H9 (cell line): ENCODE results near the gene ITGBL1. TPM values are rescaled to one million over a fixed set of nuclear protein-coding genes. Genes with fewer than 3 reads are reported as not detected.

ENCODE experiments used
- DNase-seq: peaks from one replicate; pipeline ENCODE4 v3.0.0-alpha.2; 2017
- H2AFZ ChIP-seq: one replicate; pipeline ENCODE4 v1.6.1; 2013; ENCODE audit warnings: mild to moderate bottlenecking, low read length, control low read depth, moderate library complexity
- H2AK5ac ChIP-seq: 2 replicates; pipeline ENCODE4 v1.6.1; 2013; ENCODE audit warnings: low read length, control low read depth, mixed read lengths; ENCODE audit not compliant: insufficient read length
- H2BK120ac ChIP-seq: one replicate; pipeline ENCODE4 v1.6.1; 2013; ENCODE audit warnings: low read depth, mild to moderate bottlenecking, low read length, control low read depth, inconsistent platforms; ENCODE audit not compliant: poor library complexity, severe bottlenecking
- H2BK12ac ChIP-seq: 2 replicates; pipeline ENCODE4 v1.6.1; 2013; ENCODE audit warnings: low read length, control low read depth, mixed read lengths, low read depth; ENCODE audit not compliant: insufficient read length
- H2BK15ac ChIP-seq: 2 replicates; pipeline ENCODE4 v1.6.1; 2013; ENCODE audit warnings: low read depth, low read length, control low read depth
- H2BK20ac ChIP-seq: one replicate; pipeline ENCODE4 v1.6.1; 2013; ENCODE audit warnings: low read depth, mild to moderate bottlenecking, low read length, control low read depth, inconsistent platforms; ENCODE audit not compliant: poor library complexity, severe bottlenecking
- H2BK5ac ChIP-seq: 2 replicates; pipeline ENCODE4 v1.6.1; 2013; ENCODE audit warnings: low read length, control low read depth, mixed read lengths; ENCODE audit not compliant: insufficient read length
- H3K14ac ChIP-seq: 2 replicates; pipeline ENCODE4 v1.6.1; 2013; ENCODE audit warnings: low read length, control low read depth; ENCODE audit not compliant: insufficient read depth
- H3K18ac ChIP-seq: 2 replicates; pipeline ENCODE4 v1.6.1; 2013; ENCODE audit warnings: low read depth, mild to moderate bottlenecking, mixed read lengths, low read length, control low read depth; ENCODE audit not compliant: insufficient read length
- H3K23ac ChIP-seq: 2 replicates; pipeline ENCODE4 v1.6.1; 2013; ENCODE audit warnings: low read length, control low read depth, mixed read lengths, low read depth; ENCODE audit not compliant: insufficient read length
- H3K23me2 ChIP-seq: 2 replicates; pipeline ENCODE4 v1.6.1; 2013; ENCODE audit warnings: low read depth, mild to moderate bottlenecking, mixed read lengths, low read length, control low read depth; ENCODE audit not compliant: insufficient read length, poor library complexity, severe bottlenecking
- H3K27ac ChIP-seq: 2 replicates; pipeline ENCODE4 v1.5.1; 2013; ENCODE audit warnings: low read length, control low read depth, mixed read lengths, low read depth; ENCODE audit not compliant: insufficient read length
- H3K27me3 ChIP-seq: 2 replicates; pipeline ENCODE4 v1.6.1; 2013; ENCODE audit warnings: low read length, control low read depth, inconsistent platforms; ENCODE audit not compliant: insufficient read depth
- H3K4ac ChIP-seq: 2 replicates; pipeline ENCODE4 v1.6.1; 2013; ENCODE audit warnings: low read depth, mild to moderate bottlenecking, control low read depth, inconsistent platforms, low read length, moderate library complexity
- H3K4me1 ChIP-seq: 2 replicates; pipeline ENCODE4 v1.6.1; 2013; ENCODE audit warnings: low read length, control low read depth, inconsistent platforms; ENCODE audit not compliant: insufficient read depth
- H3K4me2 ChIP-seq: 2 replicates; pipeline ENCODE4 v1.6.1; 2013; ENCODE audit warnings: low read length, control low read depth, mixed read lengths; ENCODE audit not compliant: insufficient read length, insufficient read depth
- H3K56ac ChIP-seq: 2 replicates; pipeline ENCODE4 v1.6.1; 2013; ENCODE audit warnings: low read depth, mild to moderate bottlenecking, mixed read lengths, low read length, control low read depth; ENCODE audit not compliant: insufficient read length
- H3K79me1 ChIP-seq: 2 replicates; pipeline ENCODE4 v1.6.1; 2013; ENCODE audit warnings: low read depth, mild to moderate bottlenecking, moderate library complexity, low read length, control low read depth, inconsistent platforms; ENCODE audit not compliant: insufficient read depth, poor library complexity, severe bottlenecking
- H3K79me2 ChIP-seq: 2 replicates; pipeline ENCODE4 v1.6.1; 2013; ENCODE audit warnings: low read length, control low read depth, inconsistent platforms; ENCODE audit not compliant: insufficient read depth
- H3K9ac ChIP-seq: 2 replicates; pipeline ENCODE4 v1.6.1; 2013; ENCODE audit warnings: low read length, control low read depth, mixed read lengths; ENCODE audit not compliant: insufficient read length; ENCODE audit errors: extremely low read depth
- H3K9me3 ChIP-seq: one replicate; pipeline ENCODE4 v1.6.1; 2013; ENCODE audit warnings: low read depth, low read length, inconsistent platforms; ENCODE audit not compliant: control insufficient read depth
- H3T11ph ChIP-seq: one replicate; pipeline ENCODE4 v1.6.1; 2013; ENCODE audit warnings: mild to moderate bottlenecking, low read length, control low read depth, inconsistent platforms
- H4K20me1 ChIP-seq: one replicate; pipeline ENCODE4 v1.6.1; 2013; ENCODE audit not compliant: control insufficient read depth, insufficient read length, insufficient read depth
- H4K5ac ChIP-seq: 2 replicates; pipeline ENCODE4 v1.6.1; 2013; ENCODE audit warnings: low read depth, mild to moderate bottlenecking, mixed read lengths, low read length, control low read depth; ENCODE audit not compliant: insufficient read length
- H4K8ac ChIP-seq: replicated peaks from 2 replicates; pipeline ENCODE4 v1.6.1; 2013; ENCODE audit warnings: low read length, control low read depth, mixed read lengths, low read depth; ENCODE audit not compliant: insufficient read length
- H4K91ac ChIP-seq: 2 replicates; pipeline ENCODE4 v1.6.1; 2013; ENCODE audit warnings: low read depth, mild to moderate bottlenecking, moderate library complexity, mixed read lengths, low read length, control low read depth; ENCODE audit not compliant: insufficient read length
- H3K27ac Mint-ChIP-seq, 3 experiments: 2 replicates in 2 of 3; 3 replicates in 1 of 3; pipeline ENCODE4 v1.8.0; 2020 to 2021; ENCODE audit warnings: mixed read lengths in 3 of 3, mild to moderate bottlenecking in 1 of 3, moderate library complexity in 1 of 3
- H3K27me3 Mint-ChIP-seq: 2 replicates; pipeline ENCODE4 v1.8.0; 2021; ENCODE audit warnings: low read depth, mild to moderate bottlenecking, moderate library complexity, mixed read lengths
- H3K36me3 Mint-ChIP-seq, 3 experiments: 2 replicates in 2 of 3; 3 replicates in 1 of 3; pipeline ENCODE4 v1.8.0; 2020 to 2021; ENCODE audit warnings: low read depth in 3 of 3, mixed read lengths in 3 of 3; ENCODE audit not compliant: insufficient read depth in 1 of 3
- H3K4me1 Mint-ChIP-seq, 2 experiments: 2 replicates each; pipeline ENCODE4 v1.8.0; 2020; ENCODE audit warnings: mixed read lengths in 2 of 2
- H3K4me3 Mint-ChIP-seq, 2 experiments: 2 replicates in 1 of 2; 3 replicates in 1 of 2; pipeline ENCODE4 v1.8.0; 2020 to 2021; ENCODE audit warnings: mild to moderate bottlenecking in 2 of 2, mixed read lengths in 2 of 2, moderate library complexity in 1 of 2
- H3K9me3 Mint-ChIP-seq, 2 experiments: 2 replicates in 1 of 2; 3 replicates in 1 of 2; pipeline ENCODE4 v1.8.0; 2020; ENCODE audit warnings: mild to moderate bottlenecking in 2 of 2, mixed read lengths in 2 of 2, moderate library complexity in 1 of 2
- WGBS: extraction: QIAGEN DNeasy Blood & Tissue Kit; methylation state at CpG from one replicate; pipeline ENCODE4 v1.1.7; 2013; ENCODE audit warnings: missing lambda C conversion rate, low lambda C conversion rate, mixed read lengths; ENCODE audit not compliant: insufficient read length; ENCODE audit errors: extremely low coverage; 5-methylcytosine and 5-hydroxymethylcytosine counted together
- total RNA-seq: library from RNA; stranded (reverse); gene quantifications from 2 replicates; pipeline ENCODE4 v1.2.1, GENCODE V29; 2021
- TF ChIP-seq, protein P1 (sequence below): fragments of 200-600 bp; sonication (generic); conservative IDR thresholded peaks from 3 replicates; pipeline ENCODE4 v1.8.0; 2021; ENCODE audit warnings: antibody characterized with exemption, mild to moderate bottlenecking

ITGBL1 gene
- total RNA-seq, 1 experiment from 2014 or later = not detected

DNA sequence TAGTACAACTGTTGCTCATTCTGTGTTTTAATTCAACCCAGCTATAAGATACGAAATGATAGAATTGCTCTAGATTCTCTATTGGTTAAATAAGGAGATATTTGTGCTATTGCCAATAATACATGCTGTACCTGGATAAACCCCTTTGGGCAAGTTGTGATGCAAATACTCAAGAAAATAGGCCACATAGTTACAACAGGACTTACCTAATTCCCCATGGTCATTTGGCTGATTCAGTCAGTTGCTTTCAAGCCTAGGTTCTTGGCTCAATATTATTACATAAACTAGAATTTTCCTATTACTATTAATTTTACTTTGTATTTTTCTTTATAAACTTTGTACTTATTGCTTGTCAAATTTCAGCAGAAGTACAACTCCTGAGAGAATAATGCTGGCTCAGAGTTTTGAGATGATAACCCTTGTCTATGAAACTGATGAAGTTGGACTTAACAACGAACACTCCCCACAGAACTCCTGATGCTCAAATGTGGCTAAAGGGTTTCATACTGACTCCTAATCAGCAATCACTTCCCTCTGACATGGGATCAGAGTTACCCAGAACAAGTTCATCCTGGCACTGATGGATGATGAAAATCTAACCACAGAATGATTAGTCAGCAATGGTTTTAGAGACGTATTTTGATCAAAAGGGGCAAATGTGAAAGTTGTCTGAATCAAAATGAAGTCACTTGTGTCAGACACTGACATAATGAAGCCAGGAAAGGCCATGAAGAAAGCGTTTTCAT lies 221.1 kb downstream of the ITGBL1 start:
- Histone ChIP-seq H4K8ac (no peak overlapping the region), H3K23ac (no peak overlapping the region), H3K79me2 (no peaks in the 10 kb centered on the region), H3K79me1 (no peaks in the 10 kb centered on the region), H2BK120ac (no peak overlapping the region), H3K9me3 (no peaks in the 10 kb centered on the region), H3T11ph (no peak overlapping the region), H2BK20ac (no peak overlapping the region), H3K4me2 (no peak overlapping the region), H3K4ac (no peak overlapping the region), H3K56ac (no peak overlapping the region), H3K27me3 (no peaks in the 10 kb centered on the region), H4K5ac (no peak overlapping the region), H3K14ac (no peak overlapping the region), H2AK5ac (no peak overlapping the region), H3K27ac (no peak overlapping the region), H2BK15ac (no peak overlapping the region), H3K4me1 (no peaks in the 10 kb centered on the region), H2BK5ac (no peak overlapping the region), H2AFZ (no peak overlapping the region), H3K18ac (no peak overlapping the region), H2BK12ac (no peak overlapping the region), H3K9ac (no peak overlapping the region), H3K23me2 (no peaks in the 10 kb centered on the region), H4K91ac (no peak overlapping the region), H4K20me1 (no peaks in the 10 kb centered on the region)
- Mint-ChIP-seq H3K27ac (no peak overlapping the region), H3K4me1 (no peaks in the 10 kb centered on the region), H3K27me3 (no peaks in the 10 kb centered on the region), H3K36me3 (no peaks in the 10 kb centered on the region), H3K9me3 (no peaks in the 10 kb centered on the region), H3K4me3 (no peak overlapping the region)
- DNase-seq = no peak
- no CpG with 5 or more reads among the region's 4 CpGs for WGBS
- TF ChIP-seq, protein P1, sequence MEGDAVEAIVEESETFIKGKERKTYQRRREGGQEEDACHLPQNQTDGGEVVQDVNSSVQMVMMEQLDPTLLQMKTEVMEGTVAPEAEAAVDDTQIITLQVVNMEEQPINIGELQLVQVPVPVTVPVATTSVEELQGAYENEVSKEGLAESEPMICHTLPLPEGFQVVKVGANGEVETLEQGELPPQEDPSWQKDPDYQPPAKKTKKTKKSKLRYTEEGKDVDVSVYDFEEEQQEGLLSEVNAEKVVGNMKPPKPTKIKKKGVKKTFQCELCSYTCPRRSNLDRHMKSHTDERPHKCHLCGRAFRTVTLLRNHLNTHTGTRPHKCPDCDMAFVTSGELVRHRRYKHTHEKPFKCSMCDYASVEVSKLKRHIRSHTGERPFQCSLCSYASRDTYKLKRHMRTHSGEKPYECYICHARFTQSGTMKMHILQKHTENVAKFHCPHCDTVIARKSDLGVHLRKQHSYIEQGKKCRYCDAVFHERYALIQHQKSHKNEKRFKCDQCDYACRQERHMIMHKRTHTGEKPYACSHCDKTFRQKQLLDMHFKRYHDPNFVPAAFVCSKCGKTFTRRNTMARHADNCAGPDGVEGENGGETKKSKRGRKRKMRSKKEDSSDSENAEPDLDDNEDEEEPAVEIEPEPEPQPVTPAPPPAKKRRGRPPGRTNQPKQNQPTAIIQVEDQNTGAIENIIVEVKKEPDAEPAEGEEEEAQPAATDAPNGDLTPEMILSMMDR = no peak
